ENCODE data around the gene VWA5B2. TPM values are rescaled to one million over a fixed set of nuclear protein-coding genes. Genes with fewer than 3 reads are reported as not detected.

The VWA5B2 gene
- total RNA-seq, 1 experiment from 2014 or later: 1.6 TPM

- no peaks in the 10 kb centered on the region for H3K27me3 ChIP-seq (replicated peaks; ENCODE audit: control insufficient read depth, insufficient read depth, low read length)
- H3K36me3 ChIP-seq (ENCODE audit: control insufficient read depth, insufficient read depth, low read length): peaks cover 3% of the 10 kb centered on the region; the same call in 1 of the 2 replicates
- H3K4me3 ChIP-seq (ENCODE audit: low read depth, low read length): no peak overlapping the region
- no peak for TF ChIP-seq CTCF (IDR thresholded peaks at IDR 0.05; ENCODE audit: insufficient read depth in 1 of 2, low read depth in 1 of 2, low read length in 1 of 2, severe bottlenecking in 1 of 2, unreplicated experiment in 1 of 2)
- H3K4me1 ChIP-seq: no peaks in the 10 kb centered on the region
- no peak for DNase-seq
- Mint-ChIP-seq H3K4me3 (ENCODE audit: unreplicated experiment) (no peak overlapping the region), H3K36me3 (ENCODE audit: insufficient read depth, unreplicated experiment) (peaks cover 45% of the 10 kb centered on the region), H3K4me1 (ENCODE audit: low read depth, unreplicated experiment) (no peaks in the 10 kb centered on the region), H3K27me3 (ENCODE audit: insufficient read depth, unreplicated experiment) (no peaks in the 10 kb centered on the region), H3K27ac (ENCODE audit: unreplicated experiment) (no peak overlapping the region), H3K9me3 (ENCODE audit: unreplicated experiment) (no peaks in the 10 kb centered on the region)
- intact Hi-C loops (cut with micrococcal nuclease; ENCODE audit: unreplicated experiment): no loop called here
- no TSS peak for BruUV-seq (replicated peaks)
- POLR2A ChIA-PET: interaction anchor here (1.5 kb wide), 1 partner anchor 10 kb away, joined by 3 read pairs; no protein-coding TSS in a partner anchor
- H3K9me3 ChIP-seq: no peaks in the 10 kb centered on the region
- CTCF ChIA-PET: no interaction called here
Measured at GRCh38 chr3:184196536-184196935, 32.8 kb upstream of the VWA5B2 start.

GRCh38 chr3:184198509-184198908 is 30.9 kb upstream of the VWA5B2 start:
- Mint-ChIP-seq H3K27me3 (ENCODE audit: insufficient read depth, unreplicated experiment) (no peaks in the 10 kb centered on the region), H3K9me3 (ENCODE audit: unreplicated experiment) (no peaks in the 10 kb centered on the region), H3K4me1 (ENCODE audit: low read depth, unreplicated experiment) (no peaks in the 10 kb centered on the region), H3K27ac (ENCODE audit: unreplicated experiment) (no peak overlapping the region), H3K36me3 (ENCODE audit: insufficient read depth, unreplicated experiment) (peaks cover 26% of the 10 kb centered on the region), H3K4me3 (ENCODE audit: unreplicated experiment) (no peak overlapping the region)
- no peaks in the 10 kb centered on the region for H3K9me3 ChIP-seq
- H3K4me1 ChIP-seq: no peaks in the 10 kb centered on the region
- no peak for DNase-seq
- ChIA-PET POLR2A (no interaction called here), CTCF (no interaction called here)
- no TSS peak for BruUV-seq (replicated peaks)
- no peaks in the 10 kb centered on the region for H3K27me3 ChIP-seq (replicated peaks; ENCODE audit: control insufficient read depth, insufficient read depth, low read length)
- intact Hi-C loops (cut with micrococcal nuclease; ENCODE audit: unreplicated experiment): no loop called here
- no peak for TF ChIP-seq CTCF (IDR thresholded peaks at IDR 0.05; ENCODE audit: insufficient read depth in 1 of 2, low read depth in 1 of 2, low read length in 1 of 2, severe bottlenecking in 1 of 2, unreplicated experiment in 1 of 2)
- no peak overlapping the region for H3K4me3 ChIP-seq (ENCODE audit: low read depth, low read length)
- H3K36me3 ChIP-seq (ENCODE audit: control insufficient read depth, insufficient read depth, low read length): peaks cover 3% of the 10 kb centered on the region; the same call in 1 of the 2 replicates

- DNase-seq: no peak
- Mint-ChIP-seq H3K4me3 (ENCODE audit: unreplicated experiment) (no peak overlapping the region), H3K27ac (ENCODE audit: unreplicated experiment) (no peak overlapping the region), H3K36me3 (ENCODE audit: insufficient read depth, unreplicated experiment) (peaks cover 8% of the 10 kb centered on the region), H3K27me3 (ENCODE audit: insufficient read depth, unreplicated experiment) (peaks cover 3% of the 10 kb centered on the region), H3K4me1 (ENCODE audit: low read depth, unreplicated experiment) (no peaks in the 10 kb centered on the region), H3K9me3 (ENCODE audit: unreplicated experiment) (no peaks in the 10 kb centered on the region)
- H3K36me3 ChIP-seq (ENCODE audit: control insufficient read depth, insufficient read depth, low read length): no peaks in the 10 kb centered on the region
- ChIA-PET CTCF (no interaction called here), POLR2A (no interaction called here)
- BruUV-seq (replicated peaks): no TSS peak
- TF ChIP-seq CTCF (IDR thresholded peaks at IDR 0.05; ENCODE audit: insufficient read depth in 1 of 2, low read depth in 1 of 2, low read length in 1 of 2, severe bottlenecking in 1 of 2, unreplicated experiment in 1 of 2): no peak
- H3K4me3 ChIP-seq (ENCODE audit: low read depth, low read length): no peak overlapping the region
- no peaks in the 10 kb centered on the region for H3K4me1 ChIP-seq
- no peaks in the 10 kb centered on the region for H3K9me3 ChIP-seq
- intact Hi-C loops (cut with micrococcal nuclease; ENCODE audit: unreplicated experiment): no loop called here
- no peaks in the 10 kb centered on the region for H3K27me3 ChIP-seq (replicated peaks; ENCODE audit: control insufficient read depth, insufficient read depth, low read length)
Measured at GRCh38 chr3:184200825-184201224, 28.6 kb upstream of the VWA5B2 start.
